K562 (cell line): ENCODE results near the gene PIK3AP1. TPM values are rescaled to one million over a fixed set of nuclear protein-coding genes. Genes with fewer than 3 reads are reported as not detected.

ENCODE experiments used
- ATAC-seq: fragments of 200-7000 bp; cut with Tn5 transposase; 3 replicates; pipeline ENCODE4 v1.9.1; 2020; ENCODE audit warnings: moderate library complexity
- BruUV-seq: library from RNA; stranded (reverse); fragments of 400-500 nt; replicated peaks from 2 replicates; lab custom pipeline; 2021; lab: Mats Ljungman, UMichigan
- CTCF ChIA-PET: fragments of 300-600 bp; formaldehyde crosslinking; extraction: SDS; loops from one replicate; lab custom pipeline; 2021; ENCODE audit warnings: low intra/inter-chr PET ratio; lab: Yijun Ruan, JAX
- POLR2A ChIA-PET: fragments of 300-600, 350-650 bp; sonication (Branson Sonifier 250); formaldehyde crosslinking; extraction: SDS; loops from one replicate; lab custom pipeline; 2021; ENCODE audit warnings: antibody characterized with exemption, inconsistent platforms; lab: Yijun Ruan, JAX
- DNase-seq, 4 experiments: peaks; one replicate each; pipeline versions ENCODE4 v3.0.0 to v3.0.0-alpha.2; 2011 to 2018; ENCODE audit warnings: low spot score in 3 of 4, mixed read lengths in 3 of 4; ENCODE audit errors: extremely low read depth in 1 of 4
- FAIRE-seq: peaks from 2 replicates; lab custom pipeline; 2011; peaks lifted over from hg19 to GRCh38; lab: Jason Lieb, UNC
- H2AFZ ChIP-seq: 2 replicates; pipeline ENCODE4 v1.6.0; 2011; ENCODE audit warnings: low read depth, low read length, control low read depth, inconsistent platforms
- H3K27ac ChIP-seq: fragments of 200-600 bp; 3 replicates; pipeline ENCODE4 v1.8.0; 2011; ENCODE audit warnings: low read depth, mild to moderate bottlenecking, control low read depth, inconsistent platforms, low read length, moderate library complexity, mixed read lengths; ENCODE audit errors: extremely low read depth
- H3K27me3 ChIP-seq, 2 experiments: fragments of 300-600 bp in 1 of 2; 2 replicates in 1 of 2; 3 replicates in 1 of 2; pipeline versions ENCODE4 v1.6.0 to v1.8.0; 2011; ENCODE audit warnings: inconsistent platforms in 2 of 2, low read length in 2 of 2, mild to moderate bottlenecking in 1 of 2, mixed read lengths in 1 of 2, moderate library complexity in 1 of 2; ENCODE audit not compliant: control insufficient read depth in 2 of 2, insufficient read depth in 2 of 2
- H3K36me3 ChIP-seq: fragments of 300-600 bp; 3 replicates; pipeline ENCODE4 v1.8.0; 2011; ENCODE audit warnings: mild to moderate bottlenecking, low read length, inconsistent platforms; ENCODE audit not compliant: control insufficient read depth, insufficient read depth
- H3K4me1 ChIP-seq, 2 experiments: fragments of 200-600 bp in 1 of 2; replicated peaks in 1 of 2; 2 replicates in 1 of 2; 3 replicates in 1 of 2; pipeline versions ENCODE4 v1.5.1 to v1.8.0; 2011; ENCODE audit warnings: inconsistent platforms in 2 of 2, low read length in 2 of 2, mild to moderate bottlenecking in 1 of 2, mixed read lengths in 1 of 2, moderate library complexity in 1 of 2; ENCODE audit not compliant: control insufficient read depth in 2 of 2, insufficient read depth in 2 of 2
- H3K4me2 ChIP-seq: 2 replicates; pipeline ENCODE4 v1.6.1; 2011; ENCODE audit warnings: low read length, control low read depth, inconsistent platforms, mixed read lengths; ENCODE audit not compliant: insufficient read depth
- H3K4me3 ChIP-seq: fragments of 200-600 bp; sonication (generic), shearing (Covaris generic); 2 replicates; pipeline ENCODE4 v1.5.1; 2016; ENCODE audit warnings: control low read depth, inconsistent platforms
- H3K79me2 ChIP-seq: fragments of 200-600 bp; 3 replicates; pipeline ENCODE4 v1.8.0; 2011; ENCODE audit warnings: low read length, inconsistent platforms; ENCODE audit not compliant: control insufficient read depth, insufficient read depth
- H3K9ac ChIP-seq, 2 experiments: 2 replicates each; pipeline versions ENCODE4 v1.6.0 to v1.6.1; 2011; ENCODE audit warnings: low read depth in 2 of 2, low read length in 2 of 2, control low read depth in 1 of 2, inconsistent platforms in 1 of 2, mild to moderate bottlenecking in 1 of 2, mixed read lengths in 1 of 2; ENCODE audit not compliant: insufficient read depth in 1 of 2
- H3K9me1 ChIP-seq: one replicate; pipeline ENCODE4 v1.6.0; 2011; ENCODE audit warnings: inconsistent platforms, mild to moderate bottlenecking, low read length, moderate library complexity; ENCODE audit not compliant: control insufficient read depth, insufficient read depth
- H3K9me3 ChIP-seq: replicated peaks from 2 replicates; pipeline ENCODE4 v1.5.1; 2011; ENCODE audit warnings: low read depth, low read length, inconsistent platforms; ENCODE audit not compliant: control insufficient read depth, insufficient read depth
- H4K20me1 ChIP-seq: replicated peaks from 2 replicates; pipeline ENCODE4 v1.6.1; 2011; ENCODE audit warnings: low read length, inconsistent platforms, mixed read lengths; ENCODE audit not compliant: control insufficient read depth, insufficient read depth
- CREB1 ChIP-seq, 2 experiments: sonication (generic) in 1 of 2; formaldehyde crosslinking in 1 of 2; IDR thresholded peaks; 2 replicates each; pipeline versions ENCODE4 v1.6.1 to v1.8.0; 2012 to 2022; ENCODE audit warnings: inconsistent platforms in 1 of 2, mild to moderate bottlenecking in 1 of 2, missing genetic modification reagents in 1 of 2, moderate library complexity in 1 of 2
- CXXC5 ChIP-seq: fragments of 250-450 bp; sonication (Bioruptor Pico); IDR thresholded peaks from 2 replicates; pipeline ENCODE4 v1.8.0; 2022; ENCODE audit warnings: inconsistent platforms, mild to moderate bottlenecking, moderate library complexity
- E2F4 ChIP-seq: sonication (generic); formaldehyde crosslinking; IDR thresholded peaks from 2 replicates; pipeline ENCODE4 v1.8.0; 2022; ENCODE audit warnings: mild to moderate bottlenecking, low read depth, missing genetic modification reagents
- E4F1 ChIP-seq: fragments of 250-450 bp; sonication (Bioruptor Pico); IDR thresholded peaks from 2 replicates; pipeline ENCODE4 v1.5.0; 2021; ENCODE audit warnings: mild to moderate bottlenecking, borderline replicate concordance
- ELF1 ChIP-seq: fragments of 200-800 bp; sonication (Bioruptor generic); IDR thresholded peaks from 2 replicates; pipeline ENCODE4 v1.6.1; 2016; ENCODE audit warnings: missing genetic modification characterization, missing compliant biosample characterization
- MYC ChIP-seq, 2 experiments: fragments of 250-450 bp in 1 of 2; sonication (Bioruptor Pico) in 1 of 2; IDR thresholded peaks; 2 replicates each; pipeline versions ENCODE4 v1.5.1 to v1.6.1; 2012 to 2021; ENCODE audit warnings: low read depth in 2 of 2, borderline replicate concordance in 1 of 2, improper control_type of control experiment in 1 of 2, low read length in 1 of 2, mild to moderate bottlenecking in 1 of 2, moderate library complexity in 1 of 2
- PREB ChIP-seq: sonication (generic); formaldehyde crosslinking; IDR thresholded peaks from 2 replicates; pipeline ENCODE4 v1.8.1; 2023; ENCODE audit warnings: mild to moderate bottlenecking, missing genetic modification reagents
- ZBTB12 ChIP-seq: fragments of 250-450 bp; sonication (Bioruptor Pico); IDR thresholded peaks from 2 replicates; pipeline ENCODE4 v1.4.0; 2020
- ZNF253 ChIP-seq: fragments of 250-450 bp; sonication (Bioruptor Pico); conservative IDR thresholded peaks from 2 replicates; pipeline ENCODE4 v1.6.1; 2021; ENCODE audit warnings: mild to moderate bottlenecking
- ZNF384 ChIP-seq: IDR thresholded peaks from 2 replicates; pipeline ENCODE4 v1.6.1; 2012; ENCODE audit warnings: low read depth, low read length, improper control_type of control experiment
- ZNF436 ChIP-seq: fragments of 250-450, 450-650 bp; sonication (Bioruptor Pico); formaldehyde crosslinking; IDR thresholded peaks from 2 replicates; pipeline ENCODE4 v1.7.0; 2020; ENCODE audit warnings: mild to moderate bottlenecking
- ZNF445 ChIP-seq: fragments of 250-450 bp; sonication (Bioruptor Pico); IDR thresholded peaks from 2 replicates; pipeline ENCODE4 v1.4.0; 2020; ENCODE audit warnings: low read depth, mild to moderate bottlenecking, moderate library complexity
- WGBS: fragments of 100-300 bp; shearing (Covaris generic); methylation state at CpG from one replicate; pipeline ENCODE4 v1.1.6; 2016; ENCODE audit warnings: low coverage, mixed read lengths; ENCODE audit not compliant: insufficient coverage; ENCODE audit errors: missing lambda C conversion rate; 5-methylcytosine and 5-hydroxymethylcytosine counted together
- in situ Hi-C: fragments of 300-500 bp; cut with MboI; formaldehyde crosslinking; loops from 4 replicates; pipeline ENCODE4 v1.15.0; 2018; ENCODE audit warnings: inconsistent platforms, mixed read lengths
- intact Hi-C: fragments of 100-400 bp; cut with micrococcal nuclease; formaldehyde crosslinking; loops from 2 replicates; pipeline ENCODE4 v1.14.2; 2022
- polyA plus RNA-seq, 8 experiments: library from polyadenylated mRNA; depleted of rRNA in 4 of 8; stranded (reverse) in 5 of 8; unstranded in 3 of 8; fragments of >200 nt; fragmentation: Nextera tagmentation in 2 of 8; fragmentation: Illumina TruSeq in 1 of 8; extraction: Ambion mirVana in 2 of 8; extraction: Trizol in 1 of 8; gene quantifications; 2 replicates each; pipeline versions ENCODE4 v1.2.1 to v1.2.3, GENCODE V29; 2011 to 2014; ENCODE audit warnings: inconsistent platforms in 1 of 8, missing spikeins in 1 of 8
- total RNA-seq, 7 experiments: library from RNA; depleted of rRNA in 6 of 7; stranded (reverse); fragments of >200 nt in 6 of 7; fragmentation: Illumina TruSeq in 2 of 7; extraction: Trizol in 2 of 7; gene quantifications; 2 replicates each; pipeline versions ENCODE4 v1.2.1 to v1.2.3, GENCODE V29; 2011 to 2021; ENCODE audit warnings: low replicate concordance in 1 of 7

PIK3AP1 gene
- total and polyA plus RNA-seq, 9 of the 15 experiments (the other 6 are each of a cell fraction or from before 2014, with no cell fraction given) = 0.20 to 2.4 (median 1.4) TPM

- TF ChIP-seq E2F4 (CRISPR knock-in tag) = no peak
- TF ChIP-seq ELF1 (tag) = no peak
- TF ChIP-seq ZNF436 (CRISPR knock-in tag) = no peak
- TF ChIP-seq ZBTB12 = no peak
- no peak for TF ChIP-seq CREB1 (IDR thresholded peaks at IDR 0.05)
- TF ChIP-seq CREB1 (CRISPR knock-in tag; IDR thresholded peaks at IDR 0.05) = peak; percentile 24; the same call in 1 of the 2 replicates
Measured at GRCh38 chr10:96585736-96586418, 134.4 kb downstream of the PIK3AP1 start (continued).

- no peak overlapping the region for H3K4me3 ChIP-seq
- H3K79me2 ChIP-seq = peaks cover 82% of the 10 kb centered on the region
- CTCF ChIA-PET = no interaction called here
- H3K9me3 ChIP-seq = no peaks in the 10 kb centered on the region
- in situ Hi-C loops = no loop called here
- POLR2A ChIA-PET = interaction anchor here (0.6 to 1.1 kb wide), 2 partner anchors 36 to 56 kb away, joined by 3 read pairs; no protein-coding TSS in a partner anchor
- no TSS peak for BruUV-seq
- no peaks in the 10 kb centered on the region for H3K27me3 ChIP-seq
- DNase-seq (no peak), FAIRE-seq (no peak), ATAC-seq (no peak)
- peaks cover 9% of the 10 kb centered on the region; the same call in 1 of the 3 replicates for H3K36me3 ChIP-seq
- H3K27ac ChIP-seq = no peak overlapping the region
- peaks cover 4 to 5% of the 10 kb centered on the region in 2 experiments; a peak in 4 of 5 replicates for H3K4me1 ChIP-seq
- 70% methylated on average over 6 of the region's 9 CpGs for WGBS
- intact Hi-C loops = no loop called here
- peak overlapping the region; percentile 7; the same call in 1 of the 2 replicates for H3K4me2 ChIP-seq
- H4K20me1 ChIP-seq = 0 out of 2 replicates have a peak, but pooled peaks cover 7% of the 10 kb centered on the region
- H3K9me1 ChIP-seq = peaks cover 4% of the 10 kb centered on the region
- no peak overlapping the region for H2AFZ ChIP-seq
- H3K9ac ChIP-seq = no peak overlapping the region; a peak in 1 of 4 replicates
- TF ChIP-seq ZNF384 (no peak), CXXC5 (CRISPR knock-in tag) (no peak), E4F1 (no peak), MYC (IDR thresholded peaks at IDR 0.05; ENCODE audit: low read depth, low read length) (no peak), MYC (CRISPR knock-in tag; IDR thresholded peaks at IDR 0.05; ENCODE audit: borderline replicate concordance, low read depth) (no peak), ZNF253 (CRISPR knock-in tag) (no peak), PREB (CRISPR knock-in tag) (no peak), ZNF445 (no peak)
Measured at GRCh38 chr10:96584474-96584873, 135.8 kb downstream of the PIK3AP1 start.
